Caco-2 (cell line): Measurements from ENCODE around the gene BABAM2. TPM values are rescaled to one million over a fixed set of nuclear protein-coding genes. Genes with fewer than 3 reads are reported as not detected.

Experiments used
- BruUV-seq: library from RNA; stranded (reverse); fragments of 400-500 nt; replicated peaks from 2 replicates; lab custom pipeline; 2021; lab: Mats Ljungman, UMichigan
- CTCF ChIA-PET: fragments of 300-600 bp; sonication (Branson Sonifier 250); formaldehyde crosslinking; loops from one replicate; lab custom pipeline; 2022; ENCODE audit warnings: antibody characterized with exemption; lab: Charles Lee
- POLR2A ChIA-PET: fragments of 300-600 bp; sonication (Branson Sonifier 250); formaldehyde crosslinking; loops from one replicate; lab custom pipeline; 2022; ENCODE audit warnings: antibody characterized with exemption; lab: Charles Lee
- DNase-seq, 2 experiments: peaks; one replicate each; pipeline versions ENCODE4 v3.0.0 to v3.0.0-alpha.2; 2020 to 2022
- H3K27me3 ChIP-seq: replicated peaks from 2 replicates; pipeline ENCODE4 v1.6.0; 2011; ENCODE audit warnings: low read length; ENCODE audit not compliant: control insufficient read depth, insufficient read depth
- H3K36me3 ChIP-seq: 2 replicates; pipeline ENCODE4 v1.5.1; 2011; ENCODE audit warnings: low read length; ENCODE audit not compliant: control insufficient read depth, insufficient read depth
- H3K4me1 ChIP-seq: fragments of 250-450 bp; sonication (Bioruptor Pico); 2 replicates; pipeline ENCODE4 v1.5.1; 2020; ENCODE audit warnings: mild to moderate bottlenecking
- H3K4me3 ChIP-seq: 2 replicates; pipeline ENCODE4 v1.5.1; 2011; ENCODE audit warnings: low read depth, mild to moderate bottlenecking, control low read depth, low read length
- H3K9me3 ChIP-seq: fragments of 250-450 bp; sonication (Bioruptor Pico); 2 replicates; pipeline ENCODE4 v1.5.1; 2020; ENCODE audit warnings: mild to moderate bottlenecking, moderate library complexity
- H3K27ac Mint-ChIP-seq: one replicate; pipeline ENCODE4 v1.8.0; 2022; ENCODE audit warnings: mixed read lengths; ENCODE audit not compliant: unreplicated experiment
- H3K27me3 Mint-ChIP-seq: one replicate; pipeline ENCODE4 v1.8.0; 2022; ENCODE audit warnings: mixed read lengths; ENCODE audit not compliant: insufficient read depth, unreplicated experiment
- H3K36me3 Mint-ChIP-seq: one replicate; pipeline ENCODE4 v1.8.0; 2022; ENCODE audit warnings: mild to moderate bottlenecking, mixed read lengths; ENCODE audit not compliant: insufficient read depth, unreplicated experiment
- H3K4me1 Mint-ChIP-seq: one replicate; pipeline ENCODE4 v1.8.0; 2022; ENCODE audit warnings: low read depth, mixed read lengths; ENCODE audit not compliant: unreplicated experiment
- H3K4me3 Mint-ChIP-seq: one replicate; pipeline ENCODE4 v1.8.0; 2022; ENCODE audit warnings: mild to moderate bottlenecking, moderate library complexity, mixed read lengths; ENCODE audit not compliant: unreplicated experiment
- H3K9me3 Mint-ChIP-seq: one replicate; pipeline ENCODE4 v1.8.0; 2022; ENCODE audit warnings: mixed read lengths; ENCODE audit not compliant: unreplicated experiment
- intact Hi-C: fragments of 100-400 bp; cut with micrococcal nuclease; formaldehyde crosslinking; loops from one replicate; pipeline ENCODE4 v1.10.0; 2022; ENCODE audit not compliant: unreplicated experiment
- total RNA-seq: library from RNA; stranded (reverse); gene quantifications from 2 replicates; pipeline ENCODE4 v1.2.3, GENCODE V29; 2022
- TF ChIP-seq, protein P1 (sequence below), 2 experiments: fragments of 200-600 bp in 1 of 2; IDR thresholded peaks; 1 replicate in 1 of 2; 2 replicates in 1 of 2; pipeline versions ENCODE4 v1.5.1 to v1.8.0; 2011 to 2022; ENCODE audit warnings: antibody characterized with exemption in 1 of 2, control low read depth in 1 of 2, inconsistent platforms in 1 of 2, low read depth in 1 of 2, low read length in 1 of 2, mild to moderate bottlenecking in 1 of 2, moderate library complexity in 1 of 2; ENCODE audit not compliant: insufficient read depth in 1 of 2, severe bottlenecking in 1 of 2, unreplicated experiment in 1 of 2

BABAM2 gene
- total RNA-seq, 1 experiment from 2014 or later = 57.3 TPM

DNA sequence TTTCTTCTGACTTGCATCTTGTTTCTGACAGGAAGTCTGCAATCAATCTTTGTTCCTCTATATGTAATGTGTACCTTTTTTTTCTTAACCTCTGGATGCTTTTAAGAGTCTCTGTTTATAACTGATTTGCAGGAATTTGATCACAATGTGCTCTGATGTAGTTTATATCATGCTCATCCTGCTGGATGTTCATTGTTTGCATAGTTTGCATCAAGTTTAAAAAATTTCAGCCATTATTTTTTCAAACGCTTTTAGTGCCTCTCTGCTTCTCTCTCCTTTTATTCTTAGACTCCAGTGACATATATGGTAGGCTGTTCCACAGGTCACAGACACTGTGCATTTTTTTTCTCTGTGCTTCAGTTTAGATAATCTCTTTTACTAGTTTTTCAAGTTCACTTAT is 24.3 kb upstream of the BABAM2 start:
- Mint-ChIP-seq H3K4me1 (no peaks in the 10 kb centered on the region), H3K27ac (no peak overlapping the region), H3K36me3 (no peaks in the 10 kb centered on the region), H3K4me3 (no peak overlapping the region), H3K27me3 (no peaks in the 10 kb centered on the region), H3K9me3 (no peaks in the 10 kb centered on the region)
- intact Hi-C loops = no loop called here
- Histone ChIP-seq H3K36me3 (no peaks in the 10 kb centered on the region), H3K4me1 (peaks cover 16% of the 10 kb centered on the region), H3K27me3 (no peaks in the 10 kb centered on the region), H3K9me3 (no peaks in the 10 kb centered on the region), H3K4me3 (no peak overlapping the region)
- no TSS peak for BruUV-seq
- POLR2A ChIA-PET = no interaction called here
- DNase-seq = no peak
- CTCF ChIA-PET = interaction anchor here (0.6 kb wide), 1 partner anchor 59 kb away, joined by 3 read pairs; no protein-coding TSS in a partner anchor
- TF ChIP-seq, protein P1, sequence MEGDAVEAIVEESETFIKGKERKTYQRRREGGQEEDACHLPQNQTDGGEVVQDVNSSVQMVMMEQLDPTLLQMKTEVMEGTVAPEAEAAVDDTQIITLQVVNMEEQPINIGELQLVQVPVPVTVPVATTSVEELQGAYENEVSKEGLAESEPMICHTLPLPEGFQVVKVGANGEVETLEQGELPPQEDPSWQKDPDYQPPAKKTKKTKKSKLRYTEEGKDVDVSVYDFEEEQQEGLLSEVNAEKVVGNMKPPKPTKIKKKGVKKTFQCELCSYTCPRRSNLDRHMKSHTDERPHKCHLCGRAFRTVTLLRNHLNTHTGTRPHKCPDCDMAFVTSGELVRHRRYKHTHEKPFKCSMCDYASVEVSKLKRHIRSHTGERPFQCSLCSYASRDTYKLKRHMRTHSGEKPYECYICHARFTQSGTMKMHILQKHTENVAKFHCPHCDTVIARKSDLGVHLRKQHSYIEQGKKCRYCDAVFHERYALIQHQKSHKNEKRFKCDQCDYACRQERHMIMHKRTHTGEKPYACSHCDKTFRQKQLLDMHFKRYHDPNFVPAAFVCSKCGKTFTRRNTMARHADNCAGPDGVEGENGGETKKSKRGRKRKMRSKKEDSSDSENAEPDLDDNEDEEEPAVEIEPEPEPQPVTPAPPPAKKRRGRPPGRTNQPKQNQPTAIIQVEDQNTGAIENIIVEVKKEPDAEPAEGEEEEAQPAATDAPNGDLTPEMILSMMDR (IDR thresholded peaks at IDR 0.05; ENCODE audit: insufficient read depth in 1 of 2, low read depth in 1 of 2, low read length in 1 of 2, severe bottlenecking in 1 of 2, unreplicated experiment in 1 of 2) = no peak

DNA sequence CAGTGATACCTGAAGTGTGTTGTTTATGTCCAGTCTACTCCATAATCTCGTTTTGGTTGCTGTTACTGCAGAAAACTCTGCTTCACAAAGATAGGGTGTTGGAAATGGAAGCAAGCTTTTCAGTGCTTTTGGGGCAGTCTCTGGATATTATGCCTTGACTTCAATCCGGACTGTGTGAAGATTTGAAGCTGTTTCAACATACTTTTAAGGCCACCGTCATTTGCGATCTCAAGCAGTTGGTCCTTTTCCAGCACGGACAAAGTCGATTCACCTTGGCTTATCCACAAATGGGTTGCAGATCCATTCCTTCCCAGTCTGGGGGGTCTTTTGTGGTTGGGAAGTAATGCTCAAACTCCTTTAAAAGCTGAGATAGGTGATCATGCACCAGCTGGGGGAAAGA is 20.8 kb upstream of the BABAM2 start:
- BruUV-seq = no TSS peak
- Histone ChIP-seq H3K9me3 (no peaks in the 10 kb centered on the region), H3K4me1 (peaks cover 10% of the 10 kb centered on the region), H3K27me3 (no peaks in the 10 kb centered on the region), H3K4me3 (no peak overlapping the region), H3K36me3 (no peaks in the 10 kb centered on the region)
- H3K36me3 Mint-ChIP-seq = no peaks in the 10 kb centered on the region
- TF ChIP-seq, protein P1 (IDR thresholded peaks at IDR 0.05; ENCODE audit: insufficient read depth in 1 of 2, low read depth in 1 of 2, low read length in 1 of 2, severe bottlenecking in 1 of 2, unreplicated experiment in 1 of 2) = no peak
- intact Hi-C loops = no loop called here
- H3K4me1 Mint-ChIP-seq = no peaks in the 10 kb centered on the region
- ChIA-PET CTCF (no interaction called here), POLR2A (no interaction called here)
- no peak overlapping the region for H3K27ac Mint-ChIP-seq
- no peaks in the 10 kb centered on the region for H3K27me3 Mint-ChIP-seq
- H3K4me3 Mint-ChIP-seq = no peak overlapping the region
- no peaks in the 10 kb centered on the region for H3K9me3 Mint-ChIP-seq
- DNase-seq = no peak

DNA sequence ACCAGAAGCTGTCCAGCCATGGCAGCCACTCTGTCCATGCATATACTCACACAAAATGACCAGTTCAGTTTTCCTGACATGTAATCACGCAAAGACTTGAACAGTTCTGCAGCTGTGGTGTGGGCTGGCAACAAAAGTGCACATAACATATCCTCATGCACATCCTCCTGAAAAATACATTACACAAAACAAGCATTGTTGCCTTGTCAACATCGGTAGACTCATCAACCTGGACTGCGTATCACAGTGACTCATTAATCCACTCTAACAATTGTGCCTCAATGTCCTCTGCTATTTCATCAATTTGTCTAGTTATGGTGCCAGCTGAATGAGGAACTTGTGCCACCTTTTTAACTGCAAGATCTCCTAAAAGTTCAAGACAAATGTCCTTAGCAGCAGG is 19.8 kb upstream of the BABAM2 start:
- no peak overlapping the region for H3K27ac Mint-ChIP-seq
- BruUV-seq = no TSS peak
- H3K4me1 Mint-ChIP-seq = peaks cover 3% of the 10 kb centered on the region
- H3K36me3 ChIP-seq = no peaks in the 10 kb centered on the region
- H3K27me3 Mint-ChIP-seq = no peaks in the 10 kb centered on the region
- H3K9me3 ChIP-seq = no peaks in the 10 kb centered on the region
- ChIA-PET POLR2A (no interaction called here), CTCF (no interaction called here)
- no peak overlapping the region for H3K4me3 ChIP-seq
- intact Hi-C loops = no loop called here
- peaks cover 5% of the 10 kb centered on the region for H3K9me3 Mint-ChIP-seq
- H3K4me1 ChIP-seq = peaks cover 5% of the 10 kb centered on the region; the same call in 1 of the 2 replicates
- DNase-seq = no peak
- TF ChIP-seq, protein P1 (IDR thresholded peaks at IDR 0.05; ENCODE audit: insufficient read depth in 1 of 2, low read depth in 1 of 2, low read length in 1 of 2, severe bottlenecking in 1 of 2, unreplicated experiment in 1 of 2) = no peak
- no peaks in the 10 kb centered on the region for H3K27me3 ChIP-seq
- H3K36me3 Mint-ChIP-seq = no peaks in the 10 kb centered on the region
- no peak overlapping the region for H3K4me3 Mint-ChIP-seq
